Activated naive CD4-positive, alpha-beta T cell treated with anti-CD3 and anti-CD28 coated beads, Interleukin-2, amount 10 ng/mL, durations not matched to agents 7 days and 5 days (primary cell): ENCODE data around the gene CNTNAP1.
A peak's percentile ranks its signal among the peaks of the same experiment; 100 is the strongest.
"Not testable (repeated sequence)": the region's sequence is repeated elsewhere in the genome, so short reads cannot be mapped to it uniquely, and the experiment has no call there.

ENCODE experiments used
- CTCF ChIA-PET: fragments of 350-600 bp; sonication (Branson Sonifier 250); formaldehyde crosslinking; loops from one replicate; lab custom pipeline; 2021; ENCODE audit warnings: antibody characterized with exemption; lab: Charles Lee
- DNase-seq: peaks from one replicate; pipeline ENCODE4 v3.0.0-alpha.2; 2020
- H3K27ac Mint-ChIP-seq: one replicate; pipeline ENCODE4 v1.8.0; 2021; ENCODE audit warnings: mild to moderate bottlenecking, moderate library complexity, mixed read lengths
- H3K27me3 Mint-ChIP-seq: one replicate; pipeline ENCODE4 v1.8.0; 2021; ENCODE audit warnings: mild to moderate bottlenecking, mixed read lengths
- H3K36me3 Mint-ChIP-seq: one replicate; pipeline ENCODE4 v1.8.0; 2021; ENCODE audit warnings: mixed read lengths
- H3K4me1 Mint-ChIP-seq: one replicate; pipeline ENCODE4 v1.8.0; 2021; ENCODE audit warnings: mixed read lengths
- H3K4me3 Mint-ChIP-seq: one replicate; pipeline ENCODE4 v1.8.0; 2021; ENCODE audit warnings: mild to moderate bottlenecking, moderate library complexity, mixed read lengths
- H3K9me3 Mint-ChIP-seq: one replicate; pipeline ENCODE4 v1.8.0; 2021; ENCODE audit warnings: mixed read lengths

CNTNAP1 gene

DNA sequence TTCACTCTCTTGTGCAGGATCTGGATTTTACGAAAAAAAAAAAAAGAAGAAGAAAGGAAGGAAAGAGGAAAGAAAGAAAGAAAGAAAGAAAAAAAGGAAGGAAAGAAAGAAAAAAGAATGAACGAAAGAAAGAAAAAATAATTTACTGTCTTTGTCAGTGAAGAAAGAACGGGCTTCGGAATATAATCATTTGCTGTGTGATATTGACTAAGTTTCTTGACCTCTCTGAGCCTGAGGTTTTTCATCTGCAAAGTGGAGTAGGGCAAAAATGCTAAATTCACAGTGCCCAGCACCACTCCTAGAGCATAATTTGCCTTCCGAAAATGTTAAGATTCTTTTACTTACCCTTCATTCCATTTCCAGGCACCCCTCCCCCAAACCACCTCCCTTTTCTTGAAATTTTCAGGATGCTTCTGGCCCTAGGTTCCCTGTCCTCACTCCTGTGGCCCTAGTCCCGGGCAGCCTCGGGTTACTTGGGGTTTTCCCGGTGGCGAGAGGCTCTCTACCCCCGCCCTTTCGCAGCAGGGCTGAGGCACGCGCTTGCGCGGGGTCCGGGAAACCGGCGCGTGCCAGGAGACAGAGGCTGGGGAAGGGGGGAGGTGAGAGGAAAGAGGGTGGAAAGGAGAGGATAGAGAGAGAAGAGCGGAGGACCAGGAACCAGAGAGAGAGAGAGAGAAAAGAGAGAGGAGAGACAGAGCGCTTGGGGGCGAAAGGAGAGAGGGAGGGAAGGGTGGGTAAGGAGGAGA, at the start of gene CNTNAP1:
Gene CNTNAP1 (plus strand): TSS at position 556 of the 746 bp plus-strand sequence. CDS start 299 bp downstream, outside the sequence.
- Mint-ChIP-seq H3K27ac (peak within 1 kb of the TSS; percentile 80), H3K36me3 (peaks cover 3% of the 10 kb centered on the region), H3K27me3 (peaks cover 74% of the 10 kb centered on the region), H3K9me3 (no peaks in the 10 kb centered on the region), H3K4me3 (peak within 1 kb of the TSS; percentile 64), H3K4me1 (peaks cover 59% of the 10 kb centered on the region)
- no peak for DNase-seq
- CTCF ChIA-PET = interaction anchor here (1.7 to 2.3 kb wide), 2 partner anchors 101 to 104 kb away, joined by 5 to 11 read pairs; partner anchors contain the start of gene PSMC3IP

GRCh38 chr17:42632949-42633444, 49.3 kb upstream of the CNTNAP1 start:
- no peak overlapping the region for H3K27ac Mint-ChIP-seq
- H3K36me3 Mint-ChIP-seq = no peaks in the 10 kb centered on the region
- H3K27me3 Mint-ChIP-seq = peaks cover 15% of the 10 kb centered on the region
- no peak for DNase-seq
- H3K4me3 Mint-ChIP-seq = no peak overlapping the region
- no peaks in the 10 kb centered on the region for H3K9me3 Mint-ChIP-seq
- no peaks in the 10 kb centered on the region for H3K4me1 Mint-ChIP-seq
- CTCF ChIA-PET = interaction anchor here (1.4 kb wide), 1 partner anchor 55 kb away, joined by 4 read pairs; the partner anchor contains the start of gene PSMC3IP

DNA sequence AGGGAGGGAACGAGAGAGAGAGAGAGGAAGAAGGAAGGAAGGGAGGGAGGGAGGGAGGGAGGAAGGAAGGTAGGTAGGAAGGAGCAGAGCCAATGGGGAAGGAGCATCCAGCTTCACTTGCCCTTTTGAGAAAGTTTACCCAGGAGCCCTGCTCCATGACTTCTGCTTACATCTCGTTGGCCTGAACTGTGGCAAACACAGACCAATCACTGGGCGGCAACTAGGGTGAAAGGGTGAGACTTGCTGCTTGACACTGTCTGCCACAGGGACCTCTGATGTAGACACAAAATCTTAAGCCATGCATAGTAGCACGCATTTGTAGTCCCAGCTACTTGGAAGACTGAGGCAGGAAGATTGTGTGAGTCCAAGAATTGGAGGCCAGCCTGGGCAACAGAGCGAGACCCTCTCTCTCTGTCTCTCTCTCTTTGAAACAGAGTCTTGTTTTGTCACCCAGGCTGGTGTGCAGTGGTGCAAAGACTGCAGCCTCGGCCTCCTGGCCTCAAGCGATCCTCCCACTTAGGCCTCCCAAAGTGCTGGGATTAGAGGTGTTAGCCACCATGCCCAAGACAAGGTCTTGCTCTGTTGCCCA, 42.7 kb upstream of the CNTNAP1 start:
- no peaks in the 10 kb centered on the region for H3K4me1 Mint-ChIP-seq
- H3K27ac Mint-ChIP-seq = no peak overlapping the region
- CTCF ChIA-PET = no interaction called here
- no peak for DNase-seq
- no peak overlapping the region for H3K4me3 Mint-ChIP-seq
- no peaks in the 10 kb centered on the region for H3K9me3 Mint-ChIP-seq
- no peaks in the 10 kb centered on the region for H3K36me3 Mint-ChIP-seq
- H3K27me3 Mint-ChIP-seq = peaks cover 37% of the 10 kb centered on the region

GRCh38 chr17:42640121-42640520, 42.2 kb upstream of the CNTNAP1 start:
- CTCF ChIA-PET = no interaction called here
- no peak for DNase-seq
- peaks cover 37% of the 10 kb centered on the region for H3K27me3 Mint-ChIP-seq
- H3K9me3 Mint-ChIP-seq = no peaks in the 10 kb centered on the region
- H3K27ac Mint-ChIP-seq = no peak overlapping the region
- H3K36me3 Mint-ChIP-seq = no peaks in the 10 kb centered on the region
- no peaks in the 10 kb centered on the region for H3K4me1 Mint-ChIP-seq
- no peak overlapping the region for H3K4me3 Mint-ChIP-seq

DNA sequence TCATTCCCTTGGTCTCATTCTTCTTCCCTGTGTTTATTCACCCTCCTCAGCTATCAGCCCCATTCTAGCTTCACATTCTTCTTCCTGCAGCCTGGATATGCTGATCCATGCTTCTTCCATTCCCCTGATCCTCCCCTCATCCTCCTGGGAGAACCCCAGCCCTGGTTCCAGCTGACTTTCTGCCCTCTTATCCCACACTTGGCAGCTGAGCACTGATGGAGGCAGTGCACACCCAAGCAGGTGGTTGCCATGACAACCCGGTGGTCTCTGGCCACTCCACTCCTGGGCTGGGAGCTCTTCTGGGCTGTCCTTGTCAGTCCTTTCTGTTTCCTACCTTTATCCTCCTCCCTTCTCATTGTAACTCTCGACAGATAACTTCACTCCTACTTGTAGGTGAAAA, 40.0 kb upstream of the CNTNAP1 start:
- DNase-seq = no peak
- Mint-ChIP-seq H3K4me1 (no peaks in the 10 kb centered on the region), H3K4me3 (no peak overlapping the region), H3K36me3 (no peaks in the 10 kb centered on the region), H3K9me3 (no peaks in the 10 kb centered on the region), H3K27ac (no peak overlapping the region), H3K27me3 (peaks cover 38% of the 10 kb centered on the region)
- CTCF ChIA-PET = no interaction called here

DNA sequence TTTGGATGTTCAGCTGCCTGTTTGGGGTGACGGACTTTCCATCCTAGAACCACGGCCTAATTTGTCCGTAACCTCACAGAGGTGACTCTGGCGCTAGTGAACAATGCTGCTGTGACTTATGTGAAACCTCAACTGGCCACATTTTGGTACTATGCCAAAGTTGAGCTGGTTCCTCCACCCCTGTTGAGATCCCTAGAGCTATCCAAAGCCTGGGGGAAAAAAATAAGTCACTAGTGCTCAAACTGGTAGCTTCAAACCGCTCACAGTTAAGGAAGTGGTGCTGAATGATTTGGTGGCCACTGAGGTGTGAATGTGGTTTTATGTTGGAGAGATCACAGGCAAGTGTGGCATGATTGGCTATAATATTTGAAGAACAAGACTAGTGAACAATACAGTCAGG, 34.6 kb upstream of the CNTNAP1 start:
- no peak for DNase-seq
- Mint-ChIP-seq H3K27me3 (peaks cover 37% of the 10 kb centered on the region), H3K4me3 (no peak overlapping the region), H3K4me1 (peaks cover 2% of the 10 kb centered on the region), H3K9me3 (no peaks in the 10 kb centered on the region), H3K36me3 (no peaks in the 10 kb centered on the region), H3K27ac (no peak overlapping the region)
- CTCF ChIA-PET = no interaction called here

GRCh38 chr17:42651392-42651791, 30.9 kb upstream of the CNTNAP1 start:
- no peaks in the 10 kb centered on the region for H3K36me3 Mint-ChIP-seq
- CTCF ChIA-PET = interaction anchor here (0.6 kb wide), 1 partner anchor 225 kb away, joined by 5 read pairs; no protein-coding TSS in a partner anchor
- peaks cover 2% of the 10 kb centered on the region for H3K4me1 Mint-ChIP-seq
- no peak overlapping the region for H3K27ac Mint-ChIP-seq
- peaks cover 56% of the 10 kb centered on the region for H3K27me3 Mint-ChIP-seq
- no peak for DNase-seq
- no peaks in the 10 kb centered on the region for H3K9me3 Mint-ChIP-seq
- no peak overlapping the region for H3K4me3 Mint-ChIP-seq

DNA sequence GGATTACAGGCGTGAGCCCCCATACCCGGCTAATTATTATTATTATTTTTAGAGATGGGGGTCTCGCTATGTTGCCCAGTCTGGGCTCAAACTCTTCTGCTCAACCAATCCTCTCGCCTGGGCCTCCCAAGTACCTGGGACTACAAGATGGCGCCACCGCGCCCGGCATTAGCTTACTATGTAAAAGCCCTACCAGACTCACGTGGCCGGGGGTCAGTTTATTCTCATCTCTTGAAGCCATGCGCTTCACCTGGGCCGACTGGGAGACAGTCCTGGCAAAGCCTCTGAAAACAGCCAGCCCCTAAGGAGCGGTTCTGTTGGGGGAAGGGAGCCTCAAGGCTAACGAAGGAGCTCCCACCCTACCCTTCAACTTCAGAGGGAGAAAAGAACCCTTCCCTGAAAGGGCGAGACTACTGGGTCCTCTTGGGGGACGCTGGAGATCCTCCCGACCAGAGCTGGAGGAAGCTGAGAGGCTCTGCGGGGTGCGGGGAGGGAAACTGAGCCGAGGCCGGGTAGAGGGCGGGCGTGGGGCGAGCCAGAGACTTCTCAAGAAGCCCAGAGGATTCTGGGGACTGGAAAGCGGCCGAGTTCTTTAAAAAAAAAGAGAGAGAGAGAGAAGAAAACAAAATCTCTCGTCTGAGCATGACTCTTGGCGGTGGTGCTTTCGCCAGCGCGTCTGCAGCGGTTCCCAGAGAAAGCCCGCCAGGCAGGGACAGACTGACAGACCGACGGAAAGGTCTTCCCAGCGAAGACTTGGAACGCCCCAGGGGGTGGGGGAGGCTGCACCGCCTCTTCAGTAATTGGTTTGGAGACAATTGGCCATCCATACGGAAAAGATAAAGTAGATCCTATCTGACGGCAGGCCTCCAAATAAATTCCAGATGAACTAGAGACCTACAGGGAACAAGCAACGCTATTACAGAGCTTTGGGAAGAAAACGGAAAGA, 28.9 kb upstream of the CNTNAP1 start:
- peaks cover 44% of the 10 kb centered on the region for H3K27me3 Mint-ChIP-seq
- no peak overlapping the region for H3K4me3 Mint-ChIP-seq
- CTCF ChIA-PET = no interaction called here
- H3K4me1 Mint-ChIP-seq = peaks cover 6% of the 10 kb centered on the region
- no peaks in the 10 kb centered on the region for H3K36me3 Mint-ChIP-seq
- H3K27ac Mint-ChIP-seq = no peak overlapping the region
- no peak for DNase-seq
- H3K9me3 Mint-ChIP-seq = no peaks in the 10 kb centered on the region

DNA sequence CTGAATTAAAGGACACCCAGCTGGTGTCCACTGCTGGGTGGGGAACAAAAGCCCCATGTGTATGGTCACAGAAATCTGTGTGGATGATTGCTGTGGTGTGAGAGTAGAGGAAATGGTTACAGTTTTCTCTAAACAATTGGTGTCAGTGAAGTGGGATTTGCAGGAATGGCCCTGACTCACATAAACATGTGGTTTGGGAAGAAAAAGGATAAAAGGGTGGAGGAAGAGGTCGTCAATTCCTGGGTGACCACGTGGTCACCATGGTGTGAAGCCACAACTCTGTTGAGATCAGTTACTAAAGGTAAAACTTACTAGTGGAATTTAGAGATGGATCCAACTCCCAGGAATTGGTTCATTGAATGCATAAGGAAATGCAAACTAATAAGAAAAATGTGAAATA, 26.8 kb upstream of the CNTNAP1 start:
- Mint-ChIP-seq H3K27me3 (peaks cover 48% of the 10 kb centered on the region), H3K9me3 (no peaks in the 10 kb centered on the region), H3K4me3 (no peak overlapping the region), H3K4me1 (peaks cover 16% of the 10 kb centered on the region), H3K36me3 (no peaks in the 10 kb centered on the region), H3K27ac (no peak overlapping the region)
- CTCF ChIA-PET = no interaction called here
- DNase-seq = no peak

GRCh38 chr17:42657824-42658588, 24.3 kb upstream of the CNTNAP1 start:
- no peaks in the 10 kb centered on the region for H3K9me3 Mint-ChIP-seq
- H3K4me3 Mint-ChIP-seq = peak overlapping the region; percentile 80
- CTCF ChIA-PET = interaction anchor here (1.1 kb wide), 1 partner anchor 23 kb away, joined by 3 read pairs; no protein-coding TSS in a partner anchor
- DNase-seq = no peak
- H3K27me3 Mint-ChIP-seq = peaks cover 38% of the 10 kb centered on the region
- no peak overlapping the region for H3K27ac Mint-ChIP-seq
- H3K4me1 Mint-ChIP-seq = peaks cover 15% of the 10 kb centered on the region
- H3K36me3 Mint-ChIP-seq = no peaks in the 10 kb centered on the region

- peaks cover 15% of the 10 kb centered on the region for H3K4me1 Mint-ChIP-seq
- no peaks in the 10 kb centered on the region for H3K36me3 Mint-ChIP-seq
- H3K27ac Mint-ChIP-seq = peak within 1 kb of the TSS; percentile 26
- no peaks in the 10 kb centered on the region for H3K9me3 Mint-ChIP-seq
- H3K4me3 Mint-ChIP-seq = peak within 1 kb of the TSS; percentile 80
- peaks cover 25% of the 10 kb centered on the region for H3K27me3 Mint-ChIP-seq
- DNase-seq = peak; percentile 77
- CTCF ChIA-PET = interaction anchor here (1.1 to 1.6 kb wide), 2 partner anchors 18 to 21 kb away, joined by 3 read pairs; no protein-coding TSS in a partner anchor
Observed at GRCh38 chr17:42659079-42659931, 23.0 kb upstream of the CNTNAP1 start, which contains the start of gene TUBG2. TUBG2 (plus strand) TSS chr17:42659284; CDS start chr17:42659504, 220 bp downstream.

GRCh38 chr17:42659932-42660274, 22.4 kb upstream of the CNTNAP1 start:
- CTCF ChIA-PET = interaction anchor here (1.6 kb wide), 1 partner anchor 18 kb away, joined by 3 read pairs; no protein-coding TSS in a partner anchor
- Mint-ChIP-seq H3K4me1 (peaks cover 15% of the 10 kb centered on the region), H3K27me3 (peaks cover 19% of the 10 kb centered on the region), H3K4me3 (peak overlapping the region; percentile 80)
- not testable (repeated sequence) for H3K9me3 Mint-ChIP-seq, DNase-seq, H3K36me3 Mint-ChIP-seq, H3K27ac Mint-ChIP-seq
